ENCODE data around the gene GARIN5B. TPM values are rescaled to one million over a fixed set of nuclear protein-coding genes. Genes with fewer than 3 reads are reported as not detected.

The GARIN5B gene
- total RNA-seq, 1 donor = not detected

GRCh38 chr19:55368701-55369563 lies 5.9 kb upstream of the GARIN5B start:
- TF ChIP-seq CTCF (IDR thresholded peaks at IDR 0.05; ENCODE audit: insufficient read depth, low read length) = no peak
- H3K4me3 ChIP-seq (ENCODE audit: low read depth, low read length) = peak overlapping the region; percentile 67
- DNase-seq (ENCODE audit: low read depth) = peak; percentile 52

GRCh38 chr19:55368106-55368505 lies 5.0 kb upstream of the GARIN5B start:
- no peak overlapping the region for H3K4me3 ChIP-seq (ENCODE audit: low read depth, low read length)
- DNase-seq (ENCODE audit: low read depth) = no peak
- no peak for TF ChIP-seq CTCF (IDR thresholded peaks at IDR 0.05; ENCODE audit: insufficient read depth, low read length)

- no peak for DNase-seq (ENCODE audit: low read depth)
- TF ChIP-seq CTCF (IDR thresholded peaks at IDR 0.05; ENCODE audit: insufficient read depth, low read length) = no peak
- no peak overlapping the region for H3K4me3 ChIP-seq (ENCODE audit: low read depth, low read length)
Observed at GRCh38 chr19:55366790-55367189, 3.7 kb upstream of the GARIN5B start.

- H3K4me3 ChIP-seq (ENCODE audit: low read depth, low read length) = no peak overlapping the region
- no peak for DNase-seq (ENCODE audit: low read depth)
Observed at GRCh38 chr19:55365964-55366363, 2.9 kb upstream of the GARIN5B start.

GRCh38 chr19:55365245-55365644 lies 2.2 kb upstream of the GARIN5B start:
- DNase-seq (ENCODE audit: low read depth) = no peak
- TF ChIP-seq CTCF (IDR thresholded peaks at IDR 0.05; ENCODE audit: insufficient read depth, low read length) = no peak
- H3K4me3 ChIP-seq (ENCODE audit: low read depth, low read length) = no peak overlapping the region

More at GRCh38 chr19:55365964-55366363, 2.9 kb upstream of the GARIN5B start:
- no peak for TF ChIP-seq CTCF (IDR thresholded peaks at IDR 0.05; ENCODE audit: insufficient read depth, low read length)

- DNase-seq (ENCODE audit: low read depth) = no peak
- H3K4me3 ChIP-seq (ENCODE audit: low read depth, low read length) = no peak overlapping the region
Observed at GRCh38 chr19:55362174-55362989, 678 bp downstream of the GARIN5B start.

More at GRCh38 chr19:55362174-55362989, 678 bp downstream of the GARIN5B start:
- no peak for TF ChIP-seq CTCF (IDR thresholded peaks at IDR 0.05; ENCODE audit: insufficient read depth, low read length)

All from fibroblast of the aortic adventitia (primary cell).